C4-2B (cell line): Measurements from ENCODE around the gene INPP4B.

Source experiments
- H3K27ac ChIP-seq: fragments of 450-650 bp; 2 replicates; pipeline ENCODE4 v1.5.1; 2017
- ZFX ChIP-seq: fragments of 450-650 bp; IDR thresholded peaks from 2 replicates; pipeline ENCODE4 v1.6.1; 2017
- TF ChIP-seq, protein P1 (sequence below): fragments of 450-650 bp; conservative IDR thresholded peaks from 2 replicates; pipeline ENCODE4 v1.5.1; 2017; ENCODE audit warnings: mild to moderate bottlenecking

INPP4B gene

DNA sequence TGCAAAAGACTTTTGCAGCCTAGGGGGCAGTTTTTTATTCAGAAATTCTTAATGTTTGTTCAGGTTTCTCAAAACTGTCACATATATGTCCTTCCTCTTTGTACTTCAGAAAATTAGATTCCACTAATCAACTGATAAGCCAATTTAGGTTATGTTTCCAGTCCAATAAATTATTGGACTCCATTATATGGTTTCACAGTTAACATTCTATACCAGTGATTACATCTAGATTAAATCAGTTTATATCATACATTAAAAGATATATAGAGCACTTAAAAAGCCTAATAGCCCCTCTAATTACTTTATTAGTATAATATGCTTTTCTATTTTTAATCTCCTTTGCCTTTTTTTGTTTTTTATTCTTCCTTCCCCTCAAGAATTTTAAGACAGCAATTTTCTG, 434.1 kb downstream of the INPP4B start:
- no peak overlapping the region for H3K27ac ChIP-seq
- no peak for TF ChIP-seq ZFX
- TF ChIP-seq, protein P1, sequence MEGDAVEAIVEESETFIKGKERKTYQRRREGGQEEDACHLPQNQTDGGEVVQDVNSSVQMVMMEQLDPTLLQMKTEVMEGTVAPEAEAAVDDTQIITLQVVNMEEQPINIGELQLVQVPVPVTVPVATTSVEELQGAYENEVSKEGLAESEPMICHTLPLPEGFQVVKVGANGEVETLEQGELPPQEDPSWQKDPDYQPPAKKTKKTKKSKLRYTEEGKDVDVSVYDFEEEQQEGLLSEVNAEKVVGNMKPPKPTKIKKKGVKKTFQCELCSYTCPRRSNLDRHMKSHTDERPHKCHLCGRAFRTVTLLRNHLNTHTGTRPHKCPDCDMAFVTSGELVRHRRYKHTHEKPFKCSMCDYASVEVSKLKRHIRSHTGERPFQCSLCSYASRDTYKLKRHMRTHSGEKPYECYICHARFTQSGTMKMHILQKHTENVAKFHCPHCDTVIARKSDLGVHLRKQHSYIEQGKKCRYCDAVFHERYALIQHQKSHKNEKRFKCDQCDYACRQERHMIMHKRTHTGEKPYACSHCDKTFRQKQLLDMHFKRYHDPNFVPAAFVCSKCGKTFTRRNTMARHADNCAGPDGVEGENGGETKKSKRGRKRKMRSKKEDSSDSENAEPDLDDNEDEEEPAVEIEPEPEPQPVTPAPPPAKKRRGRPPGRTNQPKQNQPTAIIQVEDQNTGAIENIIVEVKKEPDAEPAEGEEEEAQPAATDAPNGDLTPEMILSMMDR = no peak

DNA sequence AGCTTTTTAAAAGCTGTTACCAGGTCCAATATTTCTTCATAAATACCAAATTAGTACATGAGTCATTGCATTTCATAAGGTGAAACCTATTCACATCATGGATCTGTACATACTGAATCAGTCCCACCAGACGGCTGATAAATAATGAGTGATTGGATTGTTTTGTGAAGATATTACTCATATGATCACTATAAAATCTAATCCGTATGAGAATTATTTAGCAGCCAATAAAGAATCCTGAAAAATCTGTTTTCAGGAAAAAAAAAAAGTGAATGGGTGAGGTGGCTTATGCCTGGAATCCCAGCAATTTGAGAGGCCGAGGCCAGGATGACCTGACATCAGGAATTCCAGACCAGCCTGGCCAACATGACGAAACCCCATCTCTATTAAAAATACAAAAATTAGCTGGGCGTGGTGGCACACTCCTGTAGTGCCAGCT, 438.1 kb downstream of the INPP4B start:
- no peak for TF ChIP-seq ZFX
- TF ChIP-seq, protein P1 = no peak

DNA sequence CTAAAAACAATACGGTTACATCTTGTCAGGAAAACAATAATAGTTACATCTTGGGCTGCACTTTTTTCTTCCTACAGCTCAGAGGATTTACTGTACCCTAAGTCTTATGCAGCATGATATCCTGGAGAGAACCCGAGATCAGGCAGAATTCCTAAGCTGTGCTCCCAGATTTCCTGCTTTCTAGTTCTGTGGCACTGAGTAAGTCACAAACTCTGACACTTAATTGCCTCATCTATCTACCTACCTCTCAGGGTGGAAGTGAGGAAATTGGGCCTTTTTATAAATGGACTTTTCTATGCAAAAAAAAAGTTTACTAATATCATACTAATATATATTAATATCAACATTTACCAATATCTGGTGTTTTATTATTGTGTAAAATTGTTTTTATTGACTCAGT, 438.5 kb downstream of the INPP4B start:
- H3K27ac ChIP-seq = no peak overlapping the region
- no peak for TF ChIP-seq ZFX
- TF ChIP-seq, protein P1 = no peak

More for the DNA sequence above, 438.1 kb downstream of the INPP4B start:
- no peak overlapping the region for H3K27ac ChIP-seq

DNA sequence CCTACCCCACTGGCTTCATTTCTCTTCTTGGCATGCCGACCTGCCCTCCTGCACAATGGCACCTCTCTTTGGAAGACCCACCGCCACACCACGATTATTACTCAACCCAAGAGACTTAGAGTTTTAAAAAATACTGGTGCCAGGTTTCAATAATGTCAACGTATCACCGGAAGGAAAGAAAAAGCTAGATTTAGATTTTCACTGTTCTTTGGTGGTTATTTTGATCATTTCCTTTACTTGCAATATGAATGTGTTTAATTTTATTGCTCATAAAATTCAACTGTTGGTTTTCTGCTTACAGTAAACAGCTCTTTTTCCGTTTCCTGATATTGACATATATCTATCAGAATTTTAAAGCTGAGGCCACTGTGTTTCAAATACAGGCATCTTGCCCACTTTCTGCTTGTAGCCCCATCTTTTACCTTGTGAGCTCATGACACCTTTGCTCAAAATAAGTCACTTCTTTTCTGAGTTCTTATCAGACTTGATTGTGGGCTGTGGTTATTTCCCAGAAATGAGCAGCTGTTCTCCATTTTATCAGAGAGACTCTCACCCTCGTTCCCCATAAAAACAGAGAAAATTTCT, 439.1 kb downstream of the INPP4B start:
- no peak overlapping the region for H3K27ac ChIP-seq
- TF ChIP-seq, protein P1 = no peak
- no peak for TF ChIP-seq ZFX

DNA sequence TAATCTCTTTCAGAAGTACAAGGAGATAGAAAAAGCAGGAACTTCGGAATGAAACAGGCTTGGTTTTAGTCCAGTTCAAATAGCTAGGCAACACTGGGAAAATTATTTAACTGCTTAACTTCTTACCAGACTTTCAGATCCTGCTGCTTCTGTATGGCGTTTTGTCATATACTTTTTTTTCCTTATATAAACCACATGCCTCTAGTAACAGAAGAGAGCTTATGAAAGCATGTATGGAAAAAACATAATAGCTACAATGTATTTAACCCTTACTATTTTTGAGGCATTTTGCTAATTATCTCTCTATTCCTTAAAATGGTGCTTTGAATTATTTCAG, 439.6 kb downstream of the INPP4B start:
- TF ChIP-seq, protein P1 = no peak
- no peak for TF ChIP-seq ZFX

DNA sequence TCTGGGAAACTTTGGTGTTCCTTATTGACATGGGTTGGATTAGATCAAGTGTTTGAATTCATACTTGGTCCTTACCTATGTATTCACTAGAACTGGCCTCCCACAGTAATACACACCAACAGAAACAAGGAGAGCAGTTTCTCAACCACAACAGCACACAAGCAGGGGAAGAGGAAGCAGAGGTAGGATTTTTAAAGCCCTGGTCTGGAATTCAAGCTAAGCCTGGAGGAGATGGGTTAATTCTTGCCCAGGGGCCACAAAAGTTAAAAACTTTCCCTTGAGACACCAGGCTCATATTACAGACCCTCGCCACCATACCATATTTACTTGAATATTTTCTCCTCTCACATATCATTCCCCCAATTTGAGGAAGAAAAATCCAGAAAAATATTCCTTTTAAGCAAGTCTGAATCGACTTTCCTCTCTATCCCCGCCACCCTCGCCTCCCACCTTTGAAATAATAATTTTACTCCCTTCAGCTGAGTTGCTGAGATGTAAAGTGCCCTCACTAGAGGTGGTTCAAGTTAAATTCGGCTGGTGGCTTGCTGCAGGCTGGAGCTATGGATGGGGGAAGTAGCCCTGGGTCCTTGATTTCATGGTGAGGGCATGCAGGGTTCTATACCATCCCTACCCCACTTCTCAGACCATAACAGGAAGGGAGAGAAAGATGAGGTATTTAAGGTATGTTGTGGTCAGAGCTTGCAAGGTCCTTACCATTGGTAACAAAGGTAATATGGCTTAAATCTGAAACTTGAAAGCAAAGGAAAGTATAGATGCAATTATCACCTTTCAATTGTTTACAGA, 440.2 kb downstream of the INPP4B start:
- H3K27ac ChIP-seq = no peak overlapping the region
- TF ChIP-seq, protein P1 = no peak
- TF ChIP-seq ZFX = no peak

More for the DNA sequence above, 439.6 kb downstream of the INPP4B start:
- H3K27ac ChIP-seq = no peak overlapping the region

DNA sequence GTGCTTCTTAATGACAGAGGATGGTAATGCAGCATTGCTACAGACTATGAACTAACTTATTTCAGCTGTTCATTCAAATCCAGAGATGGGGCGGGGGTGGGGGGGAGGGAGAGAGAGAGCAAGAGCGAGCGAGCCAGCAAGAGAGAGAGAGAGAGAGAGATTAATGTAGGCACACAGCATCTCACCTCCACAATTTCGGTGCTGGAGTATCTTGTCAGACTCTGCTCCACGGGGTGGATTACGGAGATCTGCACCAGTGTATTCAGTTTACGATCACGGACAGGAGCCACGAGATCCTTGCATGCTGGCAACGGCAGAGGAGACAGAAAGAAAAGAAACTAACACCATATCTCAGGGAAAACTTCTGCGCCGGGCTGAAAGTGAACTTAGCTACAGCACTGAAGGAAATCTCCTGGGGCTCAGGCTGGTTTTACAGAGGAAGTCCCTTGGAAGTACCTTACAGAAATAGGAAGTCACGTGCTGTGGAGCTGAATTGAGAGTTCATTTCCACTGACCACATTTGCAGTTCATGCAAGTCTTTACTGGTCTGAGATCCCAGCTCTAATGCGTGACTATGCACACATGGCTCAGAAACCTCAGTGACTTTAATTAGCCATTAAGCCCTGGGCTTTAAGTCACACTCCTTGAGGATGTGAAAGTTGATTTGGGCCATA, 440.9 kb downstream of the INPP4B start:
- TF ChIP-seq, protein P1 = no peak
- no peak for TF ChIP-seq ZFX
- no peak overlapping the region for H3K27ac ChIP-seq
